Endodermal cell (in vitro differentiated cells): ENCODE measurements around the gene MYO6. TPM values are rescaled to one million over a fixed set of nuclear protein-coding genes. Genes with fewer than 3 reads are reported as not detected.

Source experiments
- DNase-seq: peaks from one replicate; pipeline ENCODE4 v3.0.0-alpha.2; 2017
- H3K27ac ChIP-seq: 2 replicates; pipeline ENCODE4 v1.5.1; 2013; ENCODE audit warnings: mild to moderate bottlenecking, low read depth, low read length, moderate library complexity
- H3K27me3 ChIP-seq: 2 replicates; pipeline ENCODE4 v1.6.1; 2013; ENCODE audit warnings: mild to moderate bottlenecking, low read length, moderate library complexity; ENCODE audit not compliant: insufficient read depth, control insufficient read depth, poor library complexity, severe bottlenecking
- H3K36me3 ChIP-seq: 2 replicates; pipeline ENCODE4 v1.7.0; 2013; ENCODE audit warnings: mild to moderate bottlenecking, low read length, moderate library complexity; ENCODE audit not compliant: control insufficient read depth, insufficient read depth
- H3K4me1 ChIP-seq: one replicate; pipeline ENCODE4 v1.7.0; 2013; ENCODE audit warnings: low read length; ENCODE audit not compliant: control insufficient read depth, insufficient read depth
- H3K4me3 ChIP-seq: 2 replicates; pipeline ENCODE4 v1.5.1; 2013; ENCODE audit warnings: mild to moderate bottlenecking, low read length, moderate library complexity
- H3K9ac ChIP-seq: 2 replicates; pipeline ENCODE4 v1.6.1; 2013; ENCODE audit warnings: mild to moderate bottlenecking, low read length, moderate library complexity; ENCODE audit not compliant: poor library complexity, severe bottlenecking; ENCODE audit errors: extremely low read depth
- H3K9me3 ChIP-seq: 2 replicates; pipeline ENCODE4 v1.6.1; 2013; ENCODE audit warnings: mild to moderate bottlenecking, low read length, moderate library complexity; ENCODE audit not compliant: control insufficient read depth
- H3K27ac Mint-ChIP-seq: 2 replicates; pipeline ENCODE4 v1.8.0; 2020; ENCODE audit warnings: mixed read lengths
- H3K27me3 Mint-ChIP-seq: 2 replicates; pipeline ENCODE4 v1.8.0; 2021; ENCODE audit warnings: mild to moderate bottlenecking, mixed read lengths; ENCODE audit not compliant: insufficient read depth
- H3K36me3 Mint-ChIP-seq: 2 replicates; pipeline ENCODE4 v1.8.0; 2020; ENCODE audit warnings: low read depth, mixed read lengths
- H3K4me1 Mint-ChIP-seq: 2 replicates; pipeline ENCODE4 v1.8.0; 2020; ENCODE audit warnings: mixed read lengths
- H3K4me3 Mint-ChIP-seq: 2 replicates; pipeline ENCODE4 v1.8.0; 2020; ENCODE audit warnings: mild to moderate bottlenecking, moderate library complexity, mixed read lengths
- H3K9me3 Mint-ChIP-seq: 2 replicates; pipeline ENCODE4 v1.8.0; 2020; ENCODE audit warnings: mild to moderate bottlenecking, mixed read lengths
- CTCF ChIP-seq: fragments of 200-600 bp; sonication (generic); conservative IDR thresholded peaks from 2 replicates; pipeline ENCODE4 v1.5.0; 2021; ENCODE audit warnings: antibody characterized with exemption, mild to moderate bottlenecking
- WGBS, 2 experiments: methylation state at CpG; one replicate each; pipeline versions ENCODE4 v1.1.5 to v1.1.7; 2013; ENCODE audit warnings: missing lambda C conversion rate in 2 of 2, mixed read lengths in 1 of 2; ENCODE audit not compliant: insufficient coverage in 1 of 2, insufficient read length in 1 of 2; 5-methylcytosine and 5-hydroxymethylcytosine counted together
- total RNA-seq, 2 donors: library from RNA; stranded (reverse); fragmentation: NEBNext Ultra II Directional in 1 of 2; extraction: Animal tissue kit (Norgen Biotek cat#: 25700) in 1 of 2; gene quantifications; 2 replicates in 1 of 2; 3 replicates in 1 of 2; pipeline ENCODE4 v1.2.1, GENCODE V29; 2021

The MYO6 gene
- total RNA-seq, 2 donors from 2014 or later = 58.7 to 89.9 TPM

DNA sequence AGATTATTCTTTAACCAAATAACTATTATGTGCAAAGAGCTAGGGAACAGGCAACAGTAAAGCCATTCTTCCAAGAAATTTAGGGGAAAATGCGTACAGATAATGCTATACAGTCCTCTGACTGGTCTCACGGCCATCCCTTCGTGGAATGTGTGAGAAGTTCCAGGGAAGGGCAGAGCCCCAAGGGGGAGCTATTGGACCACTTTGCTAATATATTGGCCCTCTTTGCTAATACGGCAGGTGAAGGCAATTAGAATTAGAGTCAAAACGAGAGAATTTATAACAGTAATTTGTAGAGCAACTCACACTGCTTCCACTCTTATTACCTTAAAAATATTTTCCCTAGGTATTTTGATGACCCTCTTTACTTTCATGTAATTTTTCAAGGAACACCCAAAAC, 183.0 kb downstream of the MYO6 start:
- no peaks in the 10 kb centered on the region for H3K9me3 ChIP-seq
- WGBS, 2 experiments = 43 to 46% methylated on average over 5 of the region's 5 CpGs
- no peaks in the 10 kb centered on the region for H3K4me1 ChIP-seq
- Mint-ChIP-seq H3K4me1 (peaks cover 5% of the 10 kb centered on the region), H3K9me3 (no peaks in the 10 kb centered on the region), H3K4me3 (no peak overlapping the region), H3K36me3 (no peaks in the 10 kb centered on the region), H3K27ac (no peak overlapping the region), H3K27me3 (peaks cover 25% of the 10 kb centered on the region)
- no peaks in the 10 kb centered on the region for H3K36me3 ChIP-seq
- DNase-seq = peak; percentile 90
- TF ChIP-seq CTCF = peak; percentile 93
- no peak overlapping the region for H3K9ac ChIP-seq
- H3K4me3 ChIP-seq = no peak overlapping the region
- no peaks in the 10 kb centered on the region for H3K27me3 ChIP-seq
- no peak overlapping the region for H3K27ac ChIP-seq

- H3K4me1 Mint-ChIP-seq = peaks cover 5% of the 10 kb centered on the region
- no peak for TF ChIP-seq CTCF
- H3K27me3 Mint-ChIP-seq = peaks cover 26% of the 10 kb centered on the region
- H3K4me3 Mint-ChIP-seq = no peak overlapping the region
- H3K9ac ChIP-seq = no peak overlapping the region
- H3K36me3 Mint-ChIP-seq = no peaks in the 10 kb centered on the region
- H3K36me3 ChIP-seq = no peaks in the 10 kb centered on the region
- H3K9me3 Mint-ChIP-seq = no peaks in the 10 kb centered on the region
- no peaks in the 10 kb centered on the region for H3K4me1 ChIP-seq
- DNase-seq = no peak
- no peaks in the 10 kb centered on the region for H3K27me3 ChIP-seq
- no peak overlapping the region for H3K4me3 ChIP-seq
- H3K9me3 ChIP-seq = no peaks in the 10 kb centered on the region
- no peak overlapping the region for H3K27ac Mint-ChIP-seq
- no peak overlapping the region for H3K27ac ChIP-seq
- 83 to 100% methylated on average over 3 to 7 of the region's 7 CpGs for WGBS, 2 experiments
These were observed 184.4 kb downstream of the MYO6 start for GRCh38 chr6:75933387-75933975.

DNA sequence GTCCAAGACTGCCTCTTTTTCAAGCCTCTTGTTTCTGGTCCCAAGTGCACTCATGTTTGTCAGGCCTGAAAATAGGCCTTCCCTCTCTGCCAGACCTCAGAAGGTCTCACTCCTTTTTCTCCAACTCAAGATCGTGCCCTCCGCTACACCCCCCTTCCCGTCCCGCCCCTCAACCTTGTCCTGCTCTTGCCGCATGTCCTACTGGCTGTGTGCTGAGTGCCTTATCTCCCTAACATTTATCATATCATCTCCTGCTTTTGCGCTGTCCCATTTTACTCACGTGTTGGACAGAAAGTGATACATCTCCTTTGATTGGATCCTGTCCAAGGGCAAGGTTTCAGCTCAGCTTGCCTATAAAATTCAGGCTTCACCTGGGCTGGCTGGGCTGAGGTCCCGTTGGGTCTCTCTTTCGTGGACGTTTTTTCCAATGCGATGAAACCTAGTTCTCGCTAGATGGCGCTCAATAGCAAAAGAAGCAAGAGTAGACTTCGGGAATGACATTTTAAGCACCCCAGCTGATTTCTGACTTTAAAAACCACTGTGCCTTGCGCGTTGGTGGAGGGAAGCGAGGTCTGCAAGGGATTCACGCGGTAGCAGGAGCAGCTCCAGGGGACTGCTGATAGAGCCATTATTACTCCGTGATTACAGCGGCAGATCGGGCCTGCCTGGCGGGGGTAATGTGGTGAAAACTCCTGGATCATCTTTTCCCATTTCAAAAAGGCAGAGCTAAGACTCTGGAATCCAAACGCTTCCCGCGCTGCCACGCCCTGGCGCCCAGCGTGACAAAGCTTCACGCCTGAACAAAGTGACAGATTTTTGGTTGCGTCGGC, 185.8 kb downstream of the MYO6 start:
- H3K36me3 Mint-ChIP-seq = no peaks in the 10 kb centered on the region
- H3K27ac ChIP-seq = peak overlapping the region; percentile 42
- H3K9ac ChIP-seq = no peak overlapping the region
- peak overlapping the region; percentile 75 for H3K4me3 ChIP-seq
- peak overlapping the region; percentile 52 for H3K4me3 Mint-ChIP-seq
- no peaks in the 10 kb centered on the region for H3K36me3 ChIP-seq
- no peaks in the 10 kb centered on the region for H3K27me3 ChIP-seq
- H3K4me1 Mint-ChIP-seq = peaks cover 5% of the 10 kb centered on the region
- no peaks in the 10 kb centered on the region for H3K9me3 Mint-ChIP-seq
- peaks cover 27% of the 10 kb centered on the region for H3K27me3 Mint-ChIP-seq
- no peak overlapping the region for H3K27ac Mint-ChIP-seq
- H3K4me1 ChIP-seq = no peaks in the 10 kb centered on the region
- H3K9me3 ChIP-seq = no peaks in the 10 kb centered on the region
- WGBS, 2 experiments = 6 to 17% methylated on average over 17 to 32 of the region's 32 CpGs
- TF ChIP-seq CTCF = peak; percentile 88
- DNase-seq = peak; percentile 84
